NCI-H82 treated with DMSO at 0.1 percent for 48 hours (cell line): Measurements from ENCODE around the gene ZNF300.
A peak's percentile ranks its signal among the peaks of the same experiment; 100 is the strongest.
"Not testable (repeated sequence)": the region's sequence is repeated elsewhere in the genome, so short reads cannot be mapped to it uniquely, and the experiment has no call there.

ENCODE experiments used
- DNase-seq: peaks from one replicate; lab custom pipeline; 2025; ENCODE audit not compliant: unreplicated experiment; lab: John Stamatoyannopoulos, UW

ZNF300 gene

DNA sequence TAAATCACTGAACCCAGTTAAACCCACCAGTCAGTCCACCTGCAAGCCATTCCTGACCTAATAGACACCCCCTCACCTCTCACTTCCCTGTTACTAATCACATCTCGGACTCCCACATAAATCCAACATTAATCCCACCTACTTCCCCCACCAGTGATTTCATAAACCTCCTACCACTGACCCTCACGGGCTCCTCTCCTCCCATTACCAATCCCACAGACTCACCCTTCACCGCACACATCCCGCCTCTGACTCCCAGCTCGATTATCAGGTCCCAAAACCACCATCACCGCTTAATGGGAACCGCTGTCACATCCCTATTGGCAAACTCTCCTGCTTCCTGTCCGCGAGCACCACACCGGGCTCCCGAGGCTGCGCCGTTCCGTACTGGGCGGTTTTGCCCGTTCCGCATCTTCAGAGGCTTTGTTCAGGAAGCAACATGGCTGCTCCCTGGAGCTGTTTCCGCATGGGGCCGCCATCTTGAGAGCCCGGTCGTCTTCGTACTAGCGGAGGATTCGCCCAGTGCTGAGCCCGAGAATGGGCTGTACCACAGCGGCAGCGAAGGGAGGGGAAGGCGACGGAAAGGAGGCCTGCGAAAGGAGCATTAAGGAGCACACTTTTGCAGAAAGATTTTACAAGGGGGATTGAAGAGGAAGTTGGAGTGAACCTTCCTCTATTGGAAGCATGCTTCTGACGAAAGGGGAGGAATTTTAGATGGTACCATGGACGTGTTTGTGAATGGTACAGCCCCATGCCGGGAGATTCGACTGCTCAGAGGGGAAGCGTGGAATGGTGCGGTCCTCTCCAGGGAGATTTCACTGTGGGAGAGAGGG, at the start of gene ZNF300:
Gene ZNF300, minus strand, starts transcription at position 502 of the 833 bp plus-strand sequence. CDS start 1,825 bp downstream, outside the sequence.
- peak; percentile 83 for DNase-seq

DNA sequence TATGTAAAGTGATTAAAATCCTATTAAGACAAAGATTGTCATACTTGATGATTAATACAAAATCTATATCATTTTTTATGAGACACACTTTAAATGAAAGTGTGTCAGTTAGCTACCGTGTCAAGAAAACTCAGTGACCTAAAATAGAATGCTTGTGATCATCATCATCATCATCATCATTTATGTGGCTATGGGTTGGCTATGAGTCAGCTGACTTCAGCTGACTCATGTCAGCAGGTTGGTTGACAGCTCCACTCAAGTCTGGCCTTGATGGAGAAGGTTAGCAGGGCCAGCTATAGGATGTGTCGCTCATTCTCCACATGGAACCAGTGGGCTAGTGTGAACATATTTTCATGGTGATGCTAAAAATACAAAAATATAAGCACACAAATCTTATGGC, 43.8 kb upstream of the ZNF300 start:
- no peak for DNase-seq

DNA sequence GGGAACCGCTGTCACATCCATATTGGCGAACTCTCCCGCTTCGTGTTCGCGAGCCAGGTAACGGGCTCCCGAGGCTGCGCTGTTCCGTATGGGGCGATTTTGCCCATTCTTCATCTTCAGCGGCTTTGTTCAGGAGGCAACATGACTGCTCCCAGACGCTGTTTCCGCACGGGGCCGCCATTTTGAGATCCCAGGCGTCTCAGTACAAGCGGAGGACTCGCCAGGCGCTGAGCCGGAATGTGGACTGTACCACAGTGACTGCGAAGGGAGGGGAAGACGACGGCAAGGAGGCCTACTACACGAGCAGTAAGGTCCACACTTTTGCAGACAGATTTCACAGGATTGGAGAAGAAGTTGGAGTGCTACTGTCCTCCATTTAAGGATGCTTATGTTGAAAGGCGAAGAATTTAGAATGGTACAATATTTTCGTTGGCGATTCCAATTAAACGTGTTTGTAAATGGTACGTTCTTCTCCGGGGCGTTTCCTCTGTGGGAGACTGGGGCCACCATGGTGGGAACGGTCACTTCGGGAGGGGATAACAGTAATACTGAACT, 41.6 kb upstream of the ZNF300 start:
- no peak for DNase-seq

DNA sequence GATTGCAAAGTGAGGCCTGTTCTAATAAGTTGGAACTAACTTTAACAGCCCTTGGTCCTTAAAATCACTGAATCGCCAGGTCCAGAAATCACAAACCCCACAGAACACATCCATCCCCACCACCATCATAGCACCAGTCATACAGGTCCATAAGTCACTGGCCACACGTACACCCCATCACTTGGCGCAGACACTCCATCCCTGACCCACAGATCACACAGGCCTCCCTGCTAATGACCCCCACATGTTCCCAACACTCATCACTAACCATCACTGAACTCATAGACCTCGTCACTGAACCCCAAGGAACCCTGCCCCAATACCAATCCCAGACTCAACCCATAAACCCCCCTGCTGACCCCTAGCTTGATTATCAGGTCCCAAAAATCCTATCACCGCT, 41.2 kb upstream of the ZNF300 start:
- DNase-seq: no peak

DNA sequence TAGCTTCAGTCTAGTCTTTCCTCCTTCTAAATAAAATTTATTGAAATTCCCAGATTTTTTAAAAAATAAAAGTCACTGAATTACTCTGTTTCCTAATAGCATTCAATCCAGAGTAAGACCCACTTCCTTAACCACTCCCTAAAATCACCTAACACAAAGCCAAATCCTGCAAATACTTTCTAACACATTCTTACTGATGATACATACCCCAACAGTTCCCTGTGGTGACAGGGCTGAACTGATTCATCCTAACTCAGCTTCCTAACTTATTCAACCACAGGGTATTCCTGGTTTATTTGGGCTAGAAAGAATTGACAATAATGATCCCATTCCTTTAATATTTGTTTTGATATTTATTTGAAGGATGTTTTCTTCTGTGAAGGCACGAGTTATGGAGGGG, 40.7 kb upstream of the ZNF300 start:
- DNase-seq: no peak

DNA sequence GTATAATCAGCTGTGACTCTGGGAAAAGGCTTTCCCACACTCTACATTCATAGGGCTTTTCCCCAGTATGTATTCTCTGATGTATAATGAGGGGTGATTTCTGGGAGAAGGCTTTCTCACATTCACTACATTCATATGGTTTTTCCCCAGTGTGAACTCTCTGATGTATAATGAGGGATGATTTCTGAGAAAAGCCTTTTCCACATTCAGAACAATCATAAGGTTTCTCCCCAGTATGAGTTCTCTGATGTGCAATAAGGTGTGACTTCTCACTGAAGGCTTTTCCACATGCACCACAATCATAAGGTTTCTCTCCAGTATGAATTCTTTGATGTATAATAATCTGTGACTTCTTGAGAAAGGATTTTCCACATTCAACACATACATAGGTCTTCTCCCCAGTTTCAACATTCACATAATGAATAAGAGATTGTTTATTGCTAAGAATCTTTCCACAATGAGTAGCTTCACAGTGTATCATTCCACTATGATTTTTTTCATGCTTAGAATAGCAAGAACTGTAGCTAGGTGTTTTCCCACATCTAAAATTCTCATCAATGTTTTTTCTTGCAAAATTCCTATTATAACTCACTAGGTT, 26.7 kb upstream of the ZNF300 start:
- no peak for DNase-seq

DNA sequence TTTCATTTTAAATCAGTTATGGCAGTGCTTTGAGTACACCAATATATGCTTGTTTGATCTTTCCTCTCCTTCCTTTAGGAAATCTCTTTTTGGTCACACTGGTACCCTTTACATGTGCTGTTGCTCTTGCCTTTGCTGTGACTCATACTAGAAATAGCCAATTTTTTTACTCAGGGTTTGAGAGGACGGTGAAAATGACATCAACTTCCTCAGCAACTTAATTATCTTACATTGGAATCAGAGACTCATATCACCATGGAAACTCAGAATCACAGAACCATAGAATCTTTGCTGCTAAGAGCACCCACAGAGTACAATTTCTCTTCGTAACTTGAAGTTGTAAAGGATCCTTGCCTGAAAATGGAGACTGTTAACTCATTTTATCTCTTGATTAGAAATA, 13.8 kb upstream of the ZNF300 start:
- DNase-seq: no peak

DNA sequence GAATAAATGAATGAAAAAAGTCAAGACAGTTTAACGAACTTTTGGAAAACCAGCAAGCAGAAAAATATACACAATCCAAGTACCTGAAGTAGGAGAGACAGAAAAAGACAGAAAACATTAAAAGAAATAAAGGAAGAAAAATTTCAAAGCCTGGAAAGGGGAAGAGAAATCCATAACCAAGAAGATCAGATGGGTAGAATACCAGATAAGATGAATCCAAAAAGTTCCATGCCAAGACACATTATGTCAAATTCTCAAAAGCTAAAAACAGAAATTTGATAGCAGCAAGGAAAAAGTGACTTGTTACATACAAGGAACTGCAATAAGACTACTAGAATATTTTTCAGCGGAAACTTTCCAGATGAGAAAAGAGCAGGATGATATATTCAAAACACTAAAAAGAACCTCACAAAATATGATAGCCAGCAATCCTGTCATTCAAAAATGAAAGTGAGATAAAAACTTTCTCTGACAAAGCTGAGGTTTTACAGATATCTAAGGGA, 7.6 kb upstream of the ZNF300 start:
- no peak for DNase-seq

DNA sequence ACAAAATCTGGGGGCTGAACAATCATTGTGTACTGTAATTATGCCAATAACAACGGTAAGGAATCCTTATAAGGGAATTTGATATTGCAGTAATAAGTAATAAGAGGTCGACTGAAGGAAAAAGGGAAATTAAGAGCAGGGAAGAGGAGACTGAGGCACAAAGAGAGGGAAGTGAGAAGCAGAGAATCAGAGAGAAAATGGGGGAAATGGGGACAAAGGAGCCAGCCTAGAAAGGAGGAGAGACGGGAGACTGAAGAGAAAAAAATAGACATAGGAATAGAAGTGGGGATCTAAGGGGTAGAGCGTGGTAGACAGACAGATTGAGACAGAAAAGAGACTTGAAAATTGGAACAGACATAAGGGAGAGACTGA, 518 bp upstream of the ZNF300 start:
- no peak for DNase-seq

DNA sequence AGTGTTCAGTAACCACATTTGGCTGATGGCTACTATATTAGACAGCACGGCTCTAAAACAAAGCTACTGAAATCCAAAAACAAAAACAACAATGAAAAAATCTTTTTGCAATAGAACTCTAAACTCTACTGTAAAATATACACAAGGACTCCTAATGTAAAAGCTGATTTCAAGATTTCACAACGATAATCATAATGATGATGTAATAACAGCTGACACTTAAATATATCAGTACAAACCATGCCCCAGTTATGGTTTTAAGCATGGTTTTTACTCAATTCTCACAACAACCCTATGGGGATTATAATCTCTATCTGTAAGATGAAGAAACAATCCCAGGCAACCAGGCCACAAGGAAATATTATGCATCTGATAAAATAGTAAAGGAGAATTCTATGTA, 3.3 kb downstream of the ZNF300 start:
- no peak for DNase-seq

DNA sequence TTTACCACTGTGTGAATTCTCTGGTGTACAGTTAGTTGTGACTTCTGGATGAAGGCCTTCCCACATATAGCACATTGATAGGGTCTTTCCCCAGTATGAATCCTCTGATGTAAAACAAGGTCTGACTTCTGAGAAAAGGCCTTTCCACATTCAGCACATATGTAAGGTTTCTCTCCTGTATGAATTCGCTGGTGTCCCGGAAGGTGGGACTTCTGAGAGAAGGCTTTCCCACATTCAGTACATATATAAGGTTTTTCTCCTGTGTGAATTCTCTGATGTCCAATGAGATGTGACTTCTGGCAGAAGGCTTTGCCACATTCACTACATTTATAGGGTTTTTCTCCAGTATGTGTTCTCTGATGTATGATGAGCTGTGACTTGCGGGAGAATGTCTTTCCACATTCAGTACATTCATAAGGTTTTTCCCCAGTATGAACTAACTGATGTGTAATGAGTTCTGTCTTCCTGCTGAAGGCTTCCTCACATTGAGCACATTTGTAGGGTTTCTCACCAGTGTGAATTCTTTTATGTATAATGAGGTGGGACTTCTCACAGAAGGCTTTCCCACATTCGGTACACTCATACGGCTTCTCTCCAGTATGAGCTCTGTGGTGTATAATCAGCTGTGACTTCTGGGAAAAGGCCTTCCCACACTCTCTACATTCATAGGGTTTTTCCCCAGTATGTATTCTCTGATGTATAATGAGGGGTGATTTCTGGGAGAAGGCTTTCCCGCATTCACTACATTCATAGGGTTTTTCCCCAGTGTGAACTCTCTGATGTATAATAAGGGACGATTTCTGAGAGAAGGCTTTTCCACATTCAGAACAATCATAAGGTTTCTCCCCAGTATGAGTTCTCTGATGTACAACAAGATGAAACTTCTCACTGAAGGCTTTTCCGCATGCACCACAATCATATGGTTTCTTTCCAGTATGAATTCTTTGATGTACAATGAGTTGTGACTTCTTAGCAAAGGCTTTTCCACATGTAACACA, 9.1 kb downstream of the ZNF300 start:
- DNase-seq: no peak

DNA sequence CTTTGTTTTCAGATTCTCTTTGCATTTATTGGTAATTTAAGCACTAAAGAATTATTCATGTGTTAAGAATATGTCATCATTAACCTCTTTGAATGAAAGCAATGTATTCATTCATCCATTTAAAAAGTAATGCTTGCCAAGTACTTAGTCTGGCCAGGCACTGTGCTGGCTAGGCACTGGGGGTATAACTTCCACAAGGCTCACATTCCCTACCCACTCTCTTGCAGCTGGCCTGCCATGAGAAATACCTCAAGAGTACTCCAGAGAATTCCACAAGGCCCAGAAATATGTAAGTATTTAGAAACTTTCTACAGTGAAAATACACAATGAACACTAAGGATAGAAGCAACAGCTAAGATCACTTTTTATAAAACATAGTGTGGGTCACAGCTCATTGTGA, 25.4 kb downstream of the ZNF300 start:
- no peak for DNase-seq

DNA sequence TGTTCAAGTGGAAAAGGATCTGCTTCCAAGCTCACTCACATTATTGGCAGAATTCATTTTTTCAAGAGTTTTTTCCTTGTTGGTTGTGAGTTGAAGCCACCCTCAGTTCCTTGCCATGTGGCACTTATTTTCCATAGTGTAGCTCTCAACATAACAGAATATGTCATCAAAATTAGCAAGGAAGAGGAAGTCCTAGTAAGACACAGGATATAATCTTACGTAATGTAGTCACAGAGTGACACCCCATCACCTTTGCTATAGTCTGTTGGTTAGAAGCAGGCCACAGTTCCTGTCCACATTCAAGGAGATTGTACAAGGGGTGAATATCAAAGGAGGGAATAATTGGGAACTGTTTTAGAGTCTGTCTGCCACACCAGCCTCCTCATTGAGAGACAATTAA, 42.7 kb downstream of the ZNF300 start:
- no peak for DNase-seq

DNA sequence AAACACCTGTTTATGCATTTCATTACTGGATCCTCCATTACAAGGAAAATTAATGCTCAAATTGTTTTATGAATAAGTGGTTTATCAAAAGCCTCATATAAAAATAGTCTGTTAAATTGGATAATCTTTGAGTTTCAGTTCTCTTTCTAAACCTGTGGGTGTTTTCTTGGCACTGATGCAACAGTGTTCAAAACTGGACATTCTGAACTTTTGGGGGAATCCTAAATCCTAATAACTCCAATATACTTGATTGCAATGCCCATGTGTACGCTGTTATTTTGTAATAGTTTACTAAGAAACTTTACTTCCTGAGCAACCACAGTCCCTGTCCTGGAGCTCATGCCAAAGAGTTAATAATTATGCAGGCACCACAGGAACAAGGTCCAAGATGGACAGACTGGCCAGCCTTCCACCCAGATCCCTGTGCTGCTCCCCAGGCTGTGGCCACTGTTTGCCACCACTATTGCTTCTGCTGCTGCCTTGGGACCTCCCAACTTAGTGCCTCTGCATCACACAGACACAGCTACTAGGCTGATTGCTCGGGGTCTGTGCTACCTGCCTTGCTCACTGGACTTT, 44.4 kb downstream of the ZNF300 start:
- DNase-seq: no peak

DNA sequence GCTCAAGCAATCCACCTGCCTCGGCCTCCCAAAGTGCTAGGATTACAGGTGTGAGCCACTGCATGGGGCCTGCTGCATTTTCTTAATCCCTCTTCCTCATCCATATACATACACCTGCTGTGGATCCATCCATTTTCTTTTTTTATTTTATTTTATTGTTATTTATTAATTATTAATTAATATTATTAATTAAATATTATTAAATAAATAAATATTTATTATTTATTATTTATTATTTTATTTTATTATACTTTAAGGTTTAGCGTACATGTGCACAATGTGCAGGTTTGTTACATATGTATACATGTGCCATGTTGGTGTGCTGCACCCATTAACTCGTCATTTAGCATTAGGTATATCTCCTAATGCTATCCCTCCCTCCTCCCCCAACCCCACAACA, 48.1 kb downstream of the ZNF300 start:
- DNase-seq: not testable (repeated sequence)

DNA sequence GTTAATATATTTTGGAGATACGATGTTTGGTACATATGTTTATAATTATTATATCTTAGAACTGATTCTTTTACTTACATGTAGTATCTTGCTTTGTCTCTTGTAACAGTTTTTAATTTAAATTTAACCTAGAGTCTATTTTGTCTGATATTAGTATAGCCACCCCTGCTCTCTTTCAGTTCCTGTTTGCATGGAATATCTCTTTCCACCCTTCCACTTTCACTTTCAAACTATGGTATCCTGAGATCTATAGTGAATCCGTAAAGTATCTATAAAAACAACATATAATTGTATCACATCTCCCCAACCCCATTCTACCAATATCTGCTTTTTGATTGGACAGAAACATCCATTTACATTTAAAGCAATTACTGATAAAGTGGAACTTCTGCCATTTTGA, 51.2 kb downstream of the ZNF300 start:
- no peak for DNase-seq

DNA sequence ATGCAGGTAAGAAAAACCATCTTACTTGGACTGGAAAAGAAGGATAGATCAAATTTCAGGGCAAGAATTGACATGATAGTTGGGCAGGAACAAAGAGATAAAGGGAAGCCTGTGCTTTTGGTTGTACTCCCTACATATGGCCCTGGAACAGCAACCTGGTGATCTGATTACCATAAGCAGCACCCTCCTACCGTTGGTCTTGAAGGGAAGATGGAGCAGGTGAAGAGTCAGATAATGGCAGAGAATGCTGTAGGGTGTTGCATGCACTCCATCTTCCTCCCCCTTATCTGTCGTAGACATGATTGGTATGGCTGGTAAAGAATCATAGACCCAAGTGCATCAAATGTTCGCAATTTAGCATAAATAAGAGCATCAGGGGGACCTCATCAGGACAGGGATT, 53.7 kb downstream of the ZNF300 start:
- DNase-seq: no peak

DNA sequence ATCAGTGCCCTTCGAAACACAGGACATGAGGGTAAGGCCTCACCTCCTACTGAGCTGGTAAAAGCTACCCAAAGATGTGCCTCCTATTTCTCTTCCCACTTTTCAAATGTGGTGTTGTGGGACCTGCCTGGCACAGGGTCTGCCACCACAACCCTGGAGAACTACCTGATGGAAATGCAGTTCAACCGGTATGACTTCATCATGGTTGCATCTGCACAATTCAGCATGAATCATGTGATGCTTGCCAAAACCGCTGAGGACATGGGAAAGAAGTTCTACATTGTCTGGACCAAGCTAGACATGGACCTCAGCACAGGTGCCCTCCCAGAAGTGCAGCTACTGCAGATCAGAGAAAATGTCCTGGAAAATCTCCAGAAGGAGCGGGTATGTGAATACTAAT, 56.5 kb downstream of the ZNF300 start:
- DNase-seq: no peak

DNA sequence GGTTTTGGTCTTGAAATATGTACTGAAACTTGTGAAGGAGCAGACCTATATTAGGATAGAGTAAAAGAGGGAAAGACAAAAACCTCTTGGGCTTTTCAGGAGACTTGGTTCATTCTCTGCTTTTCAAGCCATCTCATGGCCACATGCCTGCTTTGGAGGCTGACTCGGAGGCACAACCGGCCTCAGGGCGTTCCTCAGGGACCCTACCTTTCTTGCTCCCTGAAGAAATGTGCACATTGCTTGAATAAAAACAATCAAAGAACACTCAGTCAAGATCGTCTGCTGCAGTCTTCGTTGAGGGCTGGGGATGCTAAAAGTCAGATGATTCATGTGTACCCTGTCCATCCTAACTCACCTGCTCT, 57.5 kb downstream of the ZNF300 start:
- no peak for DNase-seq

DNA sequence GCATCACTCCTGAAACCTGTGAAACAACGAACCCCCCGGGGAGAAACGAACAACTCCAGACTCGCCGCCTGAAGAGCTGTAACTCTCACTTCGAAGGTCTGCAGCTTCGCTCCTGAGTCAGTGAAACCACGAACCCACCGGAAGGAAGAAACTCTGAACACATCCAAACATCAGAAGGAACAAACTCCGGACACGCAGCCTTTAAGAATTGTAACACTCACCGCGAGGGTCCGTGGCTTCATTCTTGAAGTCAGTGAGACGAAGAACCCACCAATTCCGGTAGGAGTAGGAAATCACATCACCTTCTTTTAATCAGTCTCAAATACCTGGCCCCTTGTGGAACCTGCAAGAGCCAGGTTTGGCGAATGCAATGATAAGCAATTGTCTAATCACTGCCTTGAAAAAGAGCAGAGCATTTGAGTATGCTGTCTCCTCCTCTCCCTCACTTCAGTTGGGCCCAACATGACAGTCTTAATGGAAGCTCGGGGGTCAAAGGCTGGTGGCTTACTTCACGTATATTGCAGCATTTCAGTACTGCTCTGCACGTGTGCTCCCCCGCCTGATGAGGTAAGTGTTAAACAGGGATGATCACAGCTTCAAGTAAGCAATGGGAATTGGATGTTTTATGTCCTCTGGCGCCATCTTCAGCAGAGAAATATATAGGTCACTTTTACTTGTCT, 58.0 kb downstream of the ZNF300 start:
- DNase-seq: peak; percentile 71
